OCI-LY7 (cell line): ENCODE data around the gene EXO5.

Experiments used
- CTCF ChIP-seq: fragments of 200-600 bp; sonication (generic); conservative IDR thresholded peaks from 2 replicates; pipeline ENCODE4 v1.5.1; 2014; ENCODE audit warnings: mild to moderate bottlenecking, antibody characterized with exemption, low read length, moderate library complexity, mixed read lengths
- EZH2phosphoT487 ChIP-seq: fragments of 200-600 bp; sonication (generic); IDR thresholded peaks from 2 replicates; pipeline ENCODE4 v1.6.1; 2018; ENCODE audit warnings: low read depth, borderline replicate concordance, mild to moderate bottlenecking, mixed run types, antibody characterized with exemption, low read length, moderate library complexity, mixed read lengths

- TF ChIP-seq CTCF = peak; percentile 95
- TF ChIP-seq EZH2phosphoT487 = no peak
These were observed 24.4 kb downstream of the EXO5 start for GRCh38 chr1:40532844-40533424.
